NOMO-1 treated with dmso at 0.1 percent for 144 hours (cell line): Measurements from ENCODE around the gene DRC3.
"Not testable (repeated sequence)": the region's sequence is repeated elsewhere in the genome, so short reads cannot be mapped to it uniquely, and the experiment has no call there.

Experiments
- DNase-seq: peaks from one replicate; lab custom pipeline; 2025; ENCODE audit not compliant: unreplicated experiment; lab: John Stamatoyannopoulos, UW

Gene DRC3

DNA sequence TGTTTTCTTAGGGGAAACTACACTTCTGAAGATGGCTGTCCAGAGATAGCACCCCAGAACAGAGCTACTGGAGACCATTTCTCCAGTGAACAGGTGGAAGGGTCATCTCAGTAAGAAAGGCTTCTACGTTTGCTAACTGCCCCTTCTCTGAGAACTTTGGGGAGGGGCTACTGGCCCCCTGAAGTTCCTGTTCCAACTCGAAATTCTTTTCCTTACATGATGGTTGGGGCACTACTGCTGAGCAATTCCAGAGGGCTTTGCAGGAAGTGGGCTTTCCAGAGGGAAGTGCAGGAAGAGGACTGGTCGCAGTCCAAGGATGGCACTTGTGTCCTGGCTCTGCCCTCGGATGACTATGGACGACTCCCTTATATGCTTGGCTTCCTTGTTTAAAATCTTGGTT lies 31.6 kb upstream of the DRC3 start:
- DNase-seq = no peak

DNA sequence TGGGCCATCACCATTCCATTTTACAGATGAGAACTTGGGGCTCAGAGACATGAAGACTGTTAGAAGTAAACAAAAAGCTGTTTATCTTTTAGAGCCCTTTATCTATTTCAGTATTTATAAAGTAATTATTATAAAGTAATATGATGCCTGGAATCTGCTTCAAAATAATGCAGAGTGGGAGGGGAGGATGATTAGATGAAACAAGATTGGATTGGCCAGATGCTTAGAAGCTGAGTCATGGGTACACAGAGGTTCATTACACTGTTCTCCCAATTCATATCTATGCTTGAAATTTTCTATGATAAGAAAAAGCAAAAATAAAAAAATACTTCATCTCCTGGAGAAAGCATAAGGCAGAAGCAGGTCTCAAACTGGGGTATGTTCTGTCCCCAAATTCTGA lies 29.8 kb upstream of the DRC3 start:
- DNase-seq = no peak

DNA sequence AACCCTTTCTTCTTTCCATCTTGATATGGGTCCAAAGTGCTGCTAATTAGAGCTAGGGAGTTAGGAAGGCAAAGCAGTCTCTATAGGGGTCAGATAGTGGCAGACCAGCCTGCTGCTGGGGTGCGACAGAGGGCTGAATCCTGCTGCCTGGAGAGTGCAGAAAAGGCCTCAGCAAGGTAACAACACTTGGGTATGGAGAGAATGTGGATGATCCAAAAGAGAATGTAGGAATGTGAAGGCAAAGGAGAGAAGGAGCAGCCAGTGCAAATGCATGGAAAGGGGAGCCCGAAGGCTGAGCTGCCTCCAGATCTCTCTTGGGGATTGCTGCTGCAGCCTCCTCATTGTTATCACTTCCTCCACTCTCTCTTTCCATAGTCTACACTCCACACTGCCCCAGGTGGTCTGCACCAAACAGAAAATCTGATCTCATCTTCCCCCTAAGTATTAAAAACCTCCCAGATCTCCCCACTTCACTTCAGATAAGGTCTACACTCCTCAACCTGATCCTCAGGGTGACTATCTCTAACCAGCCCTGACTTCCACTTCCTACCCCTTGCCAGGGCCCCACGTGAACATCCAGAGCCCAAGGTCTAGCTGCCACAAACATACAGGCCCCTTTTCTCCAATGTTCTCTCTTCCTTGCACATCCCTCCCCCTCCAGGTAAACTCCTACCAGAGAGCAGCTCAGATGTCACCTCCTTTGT lies 29.2 kb upstream of the DRC3 start:
- no peak for DNase-seq

DNA sequence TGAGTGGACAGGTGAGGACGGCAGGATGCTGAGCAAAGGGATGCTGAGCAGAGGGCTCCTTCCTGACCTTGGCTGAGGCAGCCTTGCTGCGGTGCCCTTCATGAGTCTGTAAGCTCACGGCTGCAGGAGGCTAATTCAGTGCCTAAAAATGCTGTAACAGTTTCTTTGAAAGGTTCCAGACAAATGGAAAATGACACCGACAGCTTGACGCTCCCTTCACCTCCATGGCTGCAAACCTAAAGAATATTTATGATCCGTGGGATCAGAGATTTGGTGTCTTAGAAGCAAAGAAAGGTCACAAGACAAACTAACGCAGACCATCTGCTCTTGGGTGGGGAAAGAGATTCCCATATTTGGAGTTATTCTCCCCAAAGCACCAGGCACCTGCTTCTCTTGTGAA lies 28.4 kb upstream of the DRC3 start:
- no peak for DNase-seq

DNA sequence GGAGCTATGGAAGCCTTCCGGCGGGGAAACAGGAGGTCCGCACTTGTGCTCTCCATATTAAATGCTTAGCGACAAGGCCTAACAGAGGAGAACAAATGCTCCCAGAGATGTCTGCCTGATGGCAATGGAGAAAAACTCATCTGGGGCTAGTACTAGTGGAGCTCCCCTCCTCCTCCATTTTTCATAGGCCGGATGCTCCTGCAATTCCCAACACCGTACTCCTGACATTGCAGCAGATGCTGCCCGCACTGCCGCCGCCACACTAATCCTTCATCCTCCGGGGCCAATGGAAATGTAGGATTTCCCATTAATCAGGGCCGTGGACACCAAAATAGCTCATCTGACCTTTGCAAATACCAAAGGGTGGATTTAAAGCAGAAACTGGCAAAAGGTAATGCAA lies 27.9 kb upstream of the DRC3 start:
- no peak for DNase-seq

DNA sequence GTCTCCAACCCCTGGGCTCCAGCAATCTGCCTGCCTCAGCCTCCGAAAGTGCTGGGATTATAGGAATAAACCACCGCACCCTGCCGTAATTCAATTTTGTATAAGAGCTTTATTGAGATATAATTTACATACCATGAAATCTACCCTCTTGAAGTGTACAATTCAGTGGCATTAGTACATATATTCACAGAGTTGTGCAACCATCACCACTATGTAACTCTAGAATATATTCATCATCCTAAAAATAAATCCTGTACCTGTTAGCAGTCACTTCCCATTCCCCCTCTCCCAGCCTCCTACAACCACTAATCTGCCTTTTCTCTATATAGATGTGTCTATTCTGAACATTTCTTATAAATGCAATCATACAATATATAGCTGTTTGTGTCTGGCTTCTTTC lies 26.6 kb upstream of the DRC3 start:
- DNase-seq = no peak

DNA sequence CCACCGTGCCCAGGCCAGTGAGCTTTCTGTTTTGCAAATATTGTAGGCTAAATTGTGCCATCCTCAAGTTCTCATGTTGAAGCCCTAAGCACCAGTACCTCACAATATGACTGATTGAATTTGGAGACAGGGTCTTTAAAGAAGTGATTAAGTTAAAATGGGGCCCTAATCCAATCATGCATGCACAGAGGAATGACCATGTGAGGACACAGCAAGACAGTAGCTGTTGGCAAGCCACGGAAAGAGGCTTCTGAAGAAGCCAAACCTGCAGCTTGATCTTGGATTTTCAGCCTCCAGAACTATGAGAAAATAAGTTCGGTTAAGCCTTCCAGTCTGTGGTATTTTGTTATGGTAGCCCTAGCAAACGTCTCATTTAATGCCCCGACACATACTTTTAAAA lies 25.4 kb upstream of the DRC3 start:
- DNase-seq = no peak

DNA sequence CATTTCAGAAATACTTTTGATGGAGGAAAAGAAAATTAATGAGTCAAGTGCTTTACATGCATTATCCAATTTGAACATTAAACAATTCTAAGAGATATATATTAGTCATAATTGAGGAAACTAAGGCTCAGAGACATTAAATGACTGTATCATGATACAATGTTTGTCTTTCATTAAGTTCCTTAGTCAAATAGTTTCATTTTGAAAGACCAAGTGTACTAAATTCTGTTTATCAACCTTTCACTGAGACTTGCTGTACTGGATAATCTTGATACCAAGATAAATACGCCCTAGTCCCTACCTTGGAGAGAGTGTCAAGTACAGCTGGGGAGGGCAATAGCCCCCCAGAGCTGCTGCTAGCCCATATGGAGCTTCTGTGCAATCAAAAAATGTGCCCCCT lies 24.7 kb upstream of the DRC3 start:
- no peak for DNase-seq

DNA sequence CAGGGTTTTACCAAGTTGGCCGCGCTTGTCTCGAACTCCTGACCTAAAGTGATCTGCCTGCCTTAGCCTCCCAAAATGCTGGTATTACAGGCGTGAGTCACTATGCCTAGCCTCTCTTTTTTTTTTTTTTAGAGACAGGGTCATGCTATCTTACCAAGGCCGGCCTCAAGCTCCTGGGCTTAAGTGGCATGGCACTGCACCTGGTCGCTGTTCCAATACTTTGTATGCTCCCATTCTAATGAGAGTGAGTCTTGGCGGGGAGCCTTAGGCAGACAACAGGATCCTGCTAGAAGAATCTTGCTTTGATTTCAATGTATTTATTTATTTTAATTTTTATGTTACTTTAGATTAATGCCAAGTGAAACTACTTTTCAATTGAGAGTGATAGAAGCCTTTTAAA lies 22.3 kb upstream of the DRC3 start:
- DNase-seq = no peak

DNA sequence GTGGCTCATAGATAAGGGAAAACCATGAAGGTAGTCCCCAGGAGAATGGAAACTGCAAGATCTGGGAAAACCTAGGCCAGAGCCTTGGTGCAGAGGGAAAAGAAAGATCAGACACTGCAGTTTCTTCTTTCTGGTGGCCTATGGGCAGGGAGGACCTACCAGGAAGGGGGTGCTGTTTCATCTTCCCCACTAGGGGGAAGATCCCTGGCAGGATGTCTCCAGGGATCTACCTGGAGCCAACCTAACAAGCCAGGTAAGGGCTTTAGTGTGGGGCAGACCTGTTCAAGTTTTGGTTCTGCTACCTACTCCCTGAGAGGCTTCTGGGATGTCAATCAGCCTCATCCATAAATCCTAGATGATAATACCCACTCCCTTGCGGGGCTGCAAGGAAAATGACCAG lies 21.9 kb upstream of the DRC3 start:
- no peak for DNase-seq

DNA sequence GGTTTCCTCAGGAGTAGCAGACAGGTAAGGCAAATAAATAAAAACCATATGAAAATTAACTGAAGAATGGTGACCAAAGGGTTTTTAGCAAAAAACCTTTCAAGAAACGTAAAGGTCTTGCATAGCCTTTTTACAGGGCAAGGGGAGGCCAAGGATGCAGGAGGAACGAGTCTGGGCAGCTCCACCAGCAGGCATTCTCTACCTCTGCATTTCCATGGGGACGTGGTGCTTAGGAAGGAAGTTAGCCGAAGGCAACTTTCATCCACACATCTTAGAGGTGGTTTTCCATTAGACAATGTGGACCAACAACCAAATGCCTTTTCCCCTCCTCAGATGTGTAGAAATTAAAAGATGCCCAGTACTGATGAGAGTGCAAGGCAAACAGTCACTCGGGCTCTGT lies 21.1 kb upstream of the DRC3 start:
- DNase-seq = no peak

DNA sequence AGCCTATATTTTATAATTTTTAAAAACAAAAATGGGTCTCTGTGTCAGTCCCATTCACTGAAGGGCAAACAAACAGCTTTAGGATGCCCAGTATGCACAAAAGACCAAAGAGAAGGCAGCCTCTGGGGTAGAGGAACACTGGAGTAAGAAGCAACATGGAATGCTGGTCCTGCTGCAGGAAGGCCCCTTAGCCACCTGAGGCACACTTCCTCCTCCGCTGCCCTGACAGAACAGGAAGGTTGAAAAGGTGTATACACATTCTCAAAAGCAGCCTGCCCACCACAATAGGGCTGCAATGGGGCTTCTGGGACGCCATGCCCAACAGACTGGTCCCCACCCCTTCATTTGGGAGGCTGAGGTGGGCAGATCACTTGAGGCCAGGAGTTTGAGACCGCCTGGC lies 20.0 kb upstream of the DRC3 start:
- DNase-seq = no peak

DNA sequence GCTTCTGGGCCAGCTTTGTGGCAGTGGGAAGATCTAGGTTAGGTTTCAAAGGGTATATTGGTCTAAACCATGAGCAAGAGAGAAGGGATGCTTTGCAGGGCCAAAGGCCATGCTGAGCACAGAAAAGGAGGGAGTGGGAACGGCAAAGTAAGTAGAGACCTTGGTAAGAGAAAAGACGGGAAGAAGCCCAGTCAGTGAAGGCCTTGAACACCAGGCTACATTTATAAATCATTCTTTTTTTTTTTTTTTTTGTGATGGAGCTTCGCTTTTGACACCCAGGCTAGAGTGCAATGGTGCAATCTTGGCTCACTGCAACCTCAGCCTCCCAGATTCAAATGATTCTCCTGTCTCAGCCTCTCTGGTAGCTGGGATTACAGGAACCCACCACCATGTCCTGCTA lies 18.6 kb upstream of the DRC3 start:
- DNase-seq = no peak

DNA sequence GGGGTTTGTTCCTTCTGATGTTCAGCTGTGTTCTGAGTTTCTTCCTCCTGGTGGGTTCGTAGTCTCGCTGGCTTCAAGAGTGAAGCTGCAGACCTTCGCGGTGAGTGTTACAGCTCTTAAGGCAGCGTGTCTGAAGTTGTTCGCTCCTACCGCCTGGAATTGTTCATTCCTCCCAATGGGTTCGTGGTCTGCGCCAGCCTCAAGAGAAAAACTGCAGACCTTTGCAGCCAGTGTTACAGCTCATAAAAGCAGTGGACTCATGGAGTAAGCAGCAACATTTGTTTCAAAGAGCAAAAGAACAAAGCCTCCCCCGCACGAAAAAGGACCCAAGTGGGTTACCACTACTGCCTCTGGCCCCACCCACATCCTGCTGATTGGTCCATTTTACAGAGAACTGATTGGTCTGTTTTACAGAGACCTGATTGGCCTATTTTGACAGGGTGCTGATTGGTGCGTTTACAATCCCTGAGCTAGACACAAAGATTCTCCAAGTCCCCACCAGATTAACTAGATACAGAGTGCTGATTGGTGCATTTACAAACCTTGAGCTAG lies 16.8 kb upstream of the DRC3 start:
- not testable (repeated sequence) for DNase-seq

DNA sequence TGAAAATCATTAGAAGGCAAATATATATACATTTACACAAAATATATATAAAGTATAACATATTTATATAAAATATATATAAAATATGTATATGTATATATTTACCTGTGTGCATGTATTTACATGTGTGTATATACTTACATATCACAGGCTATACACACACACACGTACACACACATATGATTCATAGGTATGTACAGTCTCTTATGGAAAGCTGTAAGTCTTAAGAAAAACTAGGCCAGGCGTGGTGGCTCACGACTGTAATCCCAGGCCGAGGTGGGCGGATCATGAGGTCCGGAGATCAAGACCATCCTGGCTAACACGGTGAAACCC lies 15.1 kb upstream of the DRC3 start:
- no peak for DNase-seq

DNA sequence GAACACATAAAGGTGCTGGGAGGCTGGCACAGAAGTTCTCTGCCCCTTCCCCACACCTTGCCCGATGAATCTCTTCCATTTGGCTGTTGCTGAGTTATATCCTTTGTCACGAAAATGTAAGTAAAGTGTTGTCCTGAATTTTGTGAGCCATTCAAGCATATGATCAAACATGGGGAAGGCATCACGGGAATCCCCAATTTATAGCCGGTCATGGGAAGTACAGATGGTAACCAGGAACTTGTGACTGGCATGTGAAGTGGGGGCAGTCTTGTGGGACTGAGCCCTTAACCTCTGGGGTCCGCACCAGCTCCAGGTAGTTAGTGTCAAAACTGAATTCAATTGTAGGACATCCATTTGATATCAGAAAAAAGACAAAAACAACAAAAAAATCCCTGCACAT lies 13.7 kb upstream of the DRC3 start:
- no peak for DNase-seq

DNA sequence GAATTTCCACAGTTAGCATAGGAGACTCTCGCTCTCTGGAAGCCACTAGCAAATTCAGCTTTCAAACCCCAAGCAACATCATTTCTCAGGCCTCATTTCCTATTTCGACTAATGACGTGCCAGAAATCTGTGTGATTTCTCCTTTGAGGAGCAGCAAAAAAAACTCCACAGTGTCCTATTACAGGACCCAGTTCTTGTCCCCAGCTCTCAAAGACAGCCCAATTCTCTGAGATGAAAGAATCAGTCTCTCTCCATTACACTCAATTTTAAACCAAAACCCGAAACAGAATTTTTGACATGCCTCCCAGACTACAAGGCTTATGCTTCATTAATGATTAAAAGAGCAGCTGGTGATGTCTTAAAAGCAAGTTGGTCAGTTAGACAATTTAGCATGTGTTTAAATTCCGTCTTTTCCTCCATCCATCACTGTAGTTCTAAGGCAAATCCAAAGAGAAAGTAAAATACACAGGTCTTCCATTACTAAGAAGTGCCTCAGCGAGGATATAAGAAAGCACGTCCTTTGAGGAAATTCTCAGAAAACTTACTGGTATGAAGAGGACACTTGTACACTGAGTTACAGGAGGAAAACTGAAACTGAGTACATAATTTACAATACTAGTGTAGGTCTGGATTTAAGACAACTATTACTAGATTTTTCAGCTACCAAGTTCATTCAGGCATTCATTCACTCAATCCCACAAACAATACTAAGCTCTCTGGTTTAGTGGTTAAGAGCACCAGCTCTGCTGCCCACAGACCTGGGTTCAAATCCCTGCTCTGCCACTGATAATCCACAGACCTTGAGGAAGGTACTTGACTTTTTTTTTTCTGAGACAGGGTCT lies 12.9 kb upstream of the DRC3 start:
- DNase-seq = no peak

DNA sequence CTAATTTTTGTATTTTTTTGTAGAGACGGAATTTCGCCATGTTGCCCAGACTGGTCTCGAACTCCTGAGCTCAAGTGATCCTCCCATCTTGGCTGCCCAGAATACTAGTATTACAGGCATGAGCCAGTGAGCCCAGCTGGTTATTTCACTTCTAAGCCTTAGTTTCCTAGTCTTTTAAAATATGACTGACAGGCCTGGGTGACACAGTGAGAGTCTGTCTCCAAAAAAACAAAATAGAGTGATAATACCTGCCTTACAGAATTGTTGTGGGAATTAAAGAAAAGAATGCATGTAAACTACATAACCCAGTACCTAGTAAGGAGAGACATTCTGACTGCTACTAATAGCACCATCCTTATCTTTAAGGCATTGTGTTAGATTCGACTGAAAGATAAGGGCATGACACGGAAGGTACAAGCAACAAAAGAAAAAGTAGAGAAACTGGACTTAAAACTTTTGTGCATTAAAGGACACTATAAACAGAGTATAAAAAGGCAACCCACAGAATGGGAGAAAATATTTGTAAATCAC lies 12.1 kb upstream of the DRC3 start:
- DNase-seq = no peak

DNA sequence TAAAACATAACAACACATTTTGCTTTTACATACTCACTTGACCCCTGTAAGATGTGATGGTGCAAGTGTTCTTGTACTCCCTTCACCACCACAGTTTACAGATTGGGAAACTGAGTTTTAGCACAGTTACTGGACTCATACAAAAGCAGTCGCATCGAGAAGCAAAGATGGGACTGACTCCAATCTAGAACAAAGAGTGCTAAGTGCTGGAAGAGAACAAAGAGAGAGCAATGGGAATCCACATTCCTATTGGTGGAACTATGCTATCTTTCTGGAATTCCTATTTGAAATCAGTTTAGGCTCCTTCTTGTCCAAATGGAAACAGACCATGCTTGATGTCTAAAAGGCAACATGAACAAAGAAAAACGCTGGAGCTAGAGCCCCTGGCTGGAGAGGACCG lies 9.6 kb upstream of the DRC3 start:
- no peak for DNase-seq

DNA sequence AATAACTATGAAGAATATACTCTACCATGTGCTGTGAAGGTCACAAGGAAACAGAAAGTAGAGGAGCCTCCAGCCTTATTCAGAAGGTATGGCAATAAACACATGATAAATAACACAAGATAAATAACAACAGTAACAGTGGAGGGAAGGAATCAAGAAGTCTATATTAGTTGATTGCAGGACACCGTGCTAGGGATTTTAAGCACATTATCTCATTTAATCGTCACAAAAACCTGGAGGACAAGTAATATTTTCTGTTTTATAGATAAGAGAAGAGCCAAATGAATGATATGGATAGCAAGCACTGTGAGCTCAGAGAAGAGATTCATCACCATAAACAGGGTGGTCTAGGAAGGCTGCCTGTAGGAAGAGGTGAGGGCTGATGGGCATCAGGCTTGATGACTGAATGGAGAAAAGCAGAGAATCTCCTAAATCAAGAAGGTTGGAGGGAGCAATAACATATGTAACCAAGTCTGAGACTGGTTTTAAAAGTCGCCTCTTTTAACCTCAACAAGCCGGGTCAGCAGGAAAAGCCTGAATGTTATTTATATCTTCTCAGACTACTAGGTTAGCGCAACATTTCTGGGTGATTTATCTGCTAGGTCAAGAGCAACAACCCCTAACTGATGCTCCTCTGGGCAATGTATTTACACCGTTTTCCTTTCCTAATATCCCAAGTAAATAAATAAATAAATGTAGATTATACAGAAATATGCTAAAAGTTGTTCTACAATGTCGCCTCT lies 8.8 kb upstream of the DRC3 start:
- no peak for DNase-seq

DNA sequence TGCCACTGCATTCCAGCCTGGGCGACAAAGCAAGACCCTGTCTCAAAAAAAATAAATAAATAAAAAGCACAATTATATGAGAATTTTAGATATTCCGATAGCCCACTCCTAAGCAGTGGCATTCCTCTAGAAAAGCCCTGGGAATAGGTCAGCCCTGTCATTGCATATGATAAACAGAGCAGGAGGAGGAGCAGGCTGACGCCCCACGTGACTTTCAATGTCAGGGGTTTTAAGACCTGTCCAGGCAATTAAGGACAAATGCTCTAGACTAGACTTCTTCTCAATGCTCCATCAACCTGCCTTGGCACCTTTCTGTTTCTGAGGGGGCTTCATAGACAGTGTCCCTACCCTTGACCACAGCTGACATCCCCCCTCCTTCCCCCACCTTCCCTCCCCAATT lies 8.0 kb upstream of the DRC3 start:
- no peak for DNase-seq
